DOHH2 (cell line): ENCODE results near the gene KCNIP1.

Experiments
- EZH2phosphoT487 ChIP-seq: fragments of 200-600 bp; sonication (generic); IDR thresholded peaks from 2 replicates; pipeline ENCODE4 v1.6.1; 2017; ENCODE audit warnings: borderline replicate concordance, mild to moderate bottlenecking, antibody characterized with exemption, low read length, moderate library complexity, mixed read lengths
- TF ChIP-seq, protein P1 (sequence below): fragments of 200-600 bp; sonication (generic); IDR thresholded peaks from one replicate; pipeline ENCODE4 v1.5.1; 2014; ENCODE audit warnings: antibody characterized with exemption, mild to moderate bottlenecking, low read depth, low read length; ENCODE audit not compliant: poor library complexity, severe bottlenecking

DNA sequence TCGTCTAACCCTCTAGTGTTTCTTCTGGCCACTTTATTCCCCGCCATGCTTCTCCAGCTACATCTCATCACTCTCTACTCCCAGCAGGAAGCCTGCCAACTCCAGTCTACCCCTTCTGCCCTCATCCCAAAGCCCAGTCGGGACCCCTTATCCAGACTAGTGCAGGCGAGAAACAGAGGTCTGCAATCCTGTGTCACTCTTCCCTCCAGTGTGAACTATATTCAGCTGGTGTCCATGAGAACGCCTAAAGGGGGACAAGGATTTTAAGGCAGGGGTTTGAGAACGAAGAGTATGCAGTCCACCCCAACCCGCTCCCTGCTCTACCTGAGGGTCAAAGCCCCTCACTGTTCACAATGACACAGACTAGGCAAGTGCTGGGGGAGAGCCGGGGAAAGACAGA is 238.0 kb downstream of the KCNIP1 start:
- TF ChIP-seq, protein P1, sequence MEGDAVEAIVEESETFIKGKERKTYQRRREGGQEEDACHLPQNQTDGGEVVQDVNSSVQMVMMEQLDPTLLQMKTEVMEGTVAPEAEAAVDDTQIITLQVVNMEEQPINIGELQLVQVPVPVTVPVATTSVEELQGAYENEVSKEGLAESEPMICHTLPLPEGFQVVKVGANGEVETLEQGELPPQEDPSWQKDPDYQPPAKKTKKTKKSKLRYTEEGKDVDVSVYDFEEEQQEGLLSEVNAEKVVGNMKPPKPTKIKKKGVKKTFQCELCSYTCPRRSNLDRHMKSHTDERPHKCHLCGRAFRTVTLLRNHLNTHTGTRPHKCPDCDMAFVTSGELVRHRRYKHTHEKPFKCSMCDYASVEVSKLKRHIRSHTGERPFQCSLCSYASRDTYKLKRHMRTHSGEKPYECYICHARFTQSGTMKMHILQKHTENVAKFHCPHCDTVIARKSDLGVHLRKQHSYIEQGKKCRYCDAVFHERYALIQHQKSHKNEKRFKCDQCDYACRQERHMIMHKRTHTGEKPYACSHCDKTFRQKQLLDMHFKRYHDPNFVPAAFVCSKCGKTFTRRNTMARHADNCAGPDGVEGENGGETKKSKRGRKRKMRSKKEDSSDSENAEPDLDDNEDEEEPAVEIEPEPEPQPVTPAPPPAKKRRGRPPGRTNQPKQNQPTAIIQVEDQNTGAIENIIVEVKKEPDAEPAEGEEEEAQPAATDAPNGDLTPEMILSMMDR, result no peak
- no peak for TF ChIP-seq EZH2phosphoT487
